Urinary bladder (tissue), 4 donors: ENCODE data around the gene SLC27A5. TPM values are rescaled to one million over a fixed set of nuclear protein-coding genes. Genes with fewer than 3 reads are reported as not detected.
"Not testable (repeated sequence)": the region's sequence is repeated elsewhere in the genome, so short reads cannot be mapped to it uniquely, and the experiment has no call there.

ENCODE experiments used
- DNase-seq: peaks from one replicate; pipeline ENCODE4 v3.0.0-alpha.2; 2015; ENCODE audit errors: extremely low spot score
- H3K27ac ChIP-seq: one replicate; pipeline ENCODE4 v1.5.1; 2013; ENCODE audit warnings: low read depth, mild to moderate bottlenecking, moderate library complexity
- H3K36me3 ChIP-seq: one replicate; pipeline ENCODE4 v1.6.1; 2013; ENCODE audit warnings: mild to moderate bottlenecking, moderate library complexity; ENCODE audit not compliant: insufficient read depth
- H3K4me1 ChIP-seq: one replicate; pipeline ENCODE4 v1.6.1; 2013; ENCODE audit warnings: mild to moderate bottlenecking, moderate library complexity; ENCODE audit not compliant: insufficient read depth
- H3K4me3 ChIP-seq: one replicate; pipeline ENCODE4 v1.5.1; 2013; ENCODE audit warnings: low read depth, low read length
- WGBS: extraction: QIAGEN DNeasy Blood & Tissue Kit; methylation state at CpG from one replicate; pipeline ENCODE4 v1.1.7; 2013; 5-methylcytosine and 5-hydroxymethylcytosine counted together
- polyA plus RNA-seq: library from polyadenylated mRNA; stranded (reverse); fragments of 200-250 nt; gene quantifications from one replicate; pipeline ENCODE4 v1.2.3, GENCODE V29; 2013
- total RNA-seq: library from RNA; depleted of rRNA; stranded (reverse); fragments of >200 nt; gene quantifications from one replicate; pipeline ENCODE4 v1.2.3, GENCODE V29; 2014
- donor health status: healthy with polysubstance abuse.
- donor health status: healthy.

The SLC27A5 gene
- total and polyA plus RNA-seq, 2 donors: 3.5 to 16.8 TPM

DNA sequence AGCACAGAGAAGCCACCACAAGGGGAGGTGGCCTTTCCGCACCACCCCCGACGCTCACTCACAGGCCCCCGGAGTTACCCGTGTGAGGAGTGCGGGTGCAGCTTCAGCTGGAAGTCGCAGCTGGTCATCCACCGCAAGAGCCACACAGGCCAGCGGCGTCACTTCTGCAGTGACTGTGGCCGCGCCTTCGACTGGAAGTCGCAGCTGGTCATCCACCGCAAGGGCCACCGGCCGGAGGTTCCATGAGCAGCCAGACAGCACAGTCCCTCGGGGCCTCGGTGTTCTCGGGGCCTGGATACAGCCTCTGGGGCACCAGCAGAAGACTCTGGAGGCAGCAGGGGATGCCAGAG, 31.3 kb downstream of the SLC27A5 start:
- Histone ChIP-seq H3K36me3 (no peaks in the 10 kb centered on the region), H3K4me1 (no peaks in the 10 kb centered on the region), H3K4me3 (no peak overlapping the region), H3K27ac (no peak overlapping the region)
- 94% methylated on average over 20 of the region's 20 CpGs for WGBS
- no peak for DNase-seq

DNA sequence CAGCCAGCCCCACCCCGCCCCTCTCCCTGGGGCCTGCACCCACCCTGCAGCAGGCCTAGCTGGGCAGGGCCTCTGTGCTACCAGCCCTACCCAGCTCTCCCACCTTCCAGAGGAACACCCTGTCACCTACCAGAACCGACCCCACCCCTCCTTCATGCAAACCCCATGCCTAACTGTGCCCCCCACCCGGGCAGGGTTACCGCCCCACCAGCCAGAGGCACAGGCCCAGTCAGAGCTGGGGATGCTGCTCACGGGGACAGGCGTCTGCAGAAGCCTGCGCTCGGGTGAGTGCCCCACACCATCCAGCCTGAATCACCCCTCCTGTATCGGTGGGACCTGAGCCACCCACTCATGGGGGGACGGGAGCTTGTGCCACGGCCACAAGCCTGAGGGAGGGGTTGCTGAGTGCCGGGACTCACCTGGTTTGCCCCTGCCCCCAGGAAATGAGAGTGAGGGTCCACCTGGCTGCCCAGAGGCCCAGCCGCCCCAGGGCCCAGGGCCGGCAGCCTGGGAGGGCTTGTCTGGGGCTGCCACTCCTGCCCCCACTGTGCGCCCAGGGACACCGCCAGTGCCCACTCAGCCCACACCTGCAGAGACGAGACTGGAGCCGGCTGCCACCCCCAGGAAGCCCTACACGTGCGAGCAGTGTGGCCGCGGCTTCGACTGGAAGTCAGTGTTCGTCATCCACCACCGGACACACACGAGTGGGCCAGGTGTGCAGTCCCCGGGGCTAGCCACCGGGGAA, 31.9 kb downstream of the SLC27A5 start:
- Histone ChIP-seq H3K4me1 (no peaks in the 10 kb centered on the region), H3K4me3 (no peak overlapping the region), H3K36me3 (no peaks in the 10 kb centered on the region), H3K27ac (peak overlapping the region; percentile 13)
- no peak for DNase-seq
- WGBS: 89% methylated on average over 28 of the region's 28 CpGs

DNA sequence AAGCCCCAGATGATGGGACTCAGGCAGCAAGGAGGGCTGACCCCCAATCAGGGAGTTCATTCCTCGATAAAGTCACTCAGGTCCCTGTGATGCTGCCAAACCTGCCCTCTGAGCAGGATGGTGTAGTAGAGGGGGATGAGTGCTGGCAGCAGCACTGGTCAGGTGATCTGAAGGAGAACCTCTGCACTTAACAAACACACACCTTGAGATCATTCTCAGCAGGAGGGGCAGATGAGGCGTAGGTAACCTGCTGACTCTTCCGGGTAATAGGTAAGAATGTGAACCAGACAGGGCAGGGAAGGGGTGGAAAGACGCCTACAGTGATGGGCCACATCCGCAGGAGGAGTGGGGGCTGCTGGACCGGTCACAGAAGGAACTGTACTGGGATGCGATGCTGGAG, 32.5 kb downstream of the SLC27A5 start:
- Histone ChIP-seq H3K4me1 (no peaks in the 10 kb centered on the region), H3K4me3 (no peak overlapping the region), H3K36me3 (no peaks in the 10 kb centered on the region), H3K27ac (no peak overlapping the region)
- DNase-seq: no peak
- WGBS: 77% methylated on average over 7 of the region's 7 CpGs

DNA sequence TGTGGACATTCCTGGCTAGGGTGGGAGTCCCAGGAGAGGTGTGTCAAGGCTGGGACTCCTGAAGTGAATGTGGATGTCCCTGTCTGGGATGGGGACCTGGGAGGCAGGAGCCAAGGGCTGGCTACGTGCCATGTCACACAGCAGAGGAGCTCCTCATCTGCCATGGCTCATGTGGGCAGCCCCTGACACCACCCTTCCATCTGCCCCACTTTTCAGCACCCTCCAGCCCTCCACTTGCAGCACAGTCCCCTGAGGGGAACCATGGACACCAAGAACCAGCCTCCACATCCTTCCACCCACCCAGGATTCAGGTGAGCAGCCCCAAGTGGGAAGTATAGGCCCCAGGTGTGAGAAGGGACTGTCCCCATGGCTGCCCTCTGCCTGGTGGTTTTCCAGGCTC, 33.9 kb downstream of the SLC27A5 start:
- 96% methylated on average over 1 of the region's 1 CpG for WGBS
- Histone ChIP-seq H3K36me3 (no peaks in the 10 kb centered on the region), H3K4me1 (no peaks in the 10 kb centered on the region), H3K4me3 (no peak overlapping the region), H3K27ac (no peak overlapping the region)
- DNase-seq: no peak

DNA sequence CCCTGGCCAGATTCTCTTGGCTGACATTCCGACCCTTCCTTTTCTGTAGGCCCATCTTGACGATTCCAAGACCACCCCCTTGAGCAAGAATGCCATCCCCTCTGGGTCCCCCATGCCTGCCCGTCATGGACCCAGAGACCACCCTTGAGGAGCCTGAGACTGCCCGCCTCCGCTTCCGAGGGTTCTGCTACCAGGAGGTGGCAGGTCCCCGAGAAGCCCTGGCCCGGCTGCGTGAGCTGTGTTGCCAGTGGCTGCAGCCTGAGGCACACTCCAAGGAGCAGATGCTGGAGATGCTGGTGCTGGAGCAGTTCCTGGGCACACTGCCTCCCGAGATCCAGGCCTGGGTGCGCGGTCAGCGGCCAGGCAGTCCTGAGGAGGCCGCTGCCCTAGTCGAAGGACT, 34.7 kb downstream of the SLC27A5 start:
- Histone ChIP-seq H3K4me3 (no peak overlapping the region), H3K27ac (no peak overlapping the region), H3K4me1 (no peaks in the 10 kb centered on the region), H3K36me3 (no peaks in the 10 kb centered on the region)
- whole genome bisulfite sequencing: 84% methylated on average over 15 of the region's 15 CpGs
- no peak for DNase-seq

DNA sequence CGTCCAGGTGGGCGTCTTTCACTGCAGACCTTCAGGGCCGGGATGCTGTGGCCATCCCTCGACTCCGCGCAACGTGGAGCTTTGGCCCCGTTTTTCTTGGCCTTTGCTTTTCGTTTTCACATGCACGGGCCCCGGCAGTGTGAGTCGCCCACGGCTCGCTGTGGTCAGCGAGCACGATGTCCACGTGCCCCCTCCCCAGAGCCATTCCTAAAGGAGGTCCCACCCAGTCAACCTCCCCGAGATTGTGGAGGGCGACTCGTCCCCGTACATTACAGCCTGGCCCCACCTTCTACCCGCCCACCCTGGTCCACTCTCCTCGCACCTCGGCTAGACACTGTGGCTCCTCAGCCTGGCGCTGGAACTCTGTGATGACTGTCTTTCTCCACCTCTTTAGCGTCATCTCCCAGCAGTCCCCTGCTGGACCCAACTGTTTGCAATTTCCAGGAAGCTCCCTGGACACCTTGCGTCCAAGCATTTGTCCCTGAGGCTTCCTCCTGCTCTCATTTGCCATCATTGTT, 35.2 kb downstream of the SLC27A5 start:
- H3K4me1 ChIP-seq: no peaks in the 10 kb centered on the region
- WGBS: 1% methylated on average over 27 of the region's 27 CpGs
- peak overlapping the region; percentile 85 for H3K27ac ChIP-seq
- H3K36me3 ChIP-seq: no peaks in the 10 kb centered on the region
- no peak for DNase-seq
- peak overlapping the region; percentile 53 for H3K4me3 ChIP-seq

DNA sequence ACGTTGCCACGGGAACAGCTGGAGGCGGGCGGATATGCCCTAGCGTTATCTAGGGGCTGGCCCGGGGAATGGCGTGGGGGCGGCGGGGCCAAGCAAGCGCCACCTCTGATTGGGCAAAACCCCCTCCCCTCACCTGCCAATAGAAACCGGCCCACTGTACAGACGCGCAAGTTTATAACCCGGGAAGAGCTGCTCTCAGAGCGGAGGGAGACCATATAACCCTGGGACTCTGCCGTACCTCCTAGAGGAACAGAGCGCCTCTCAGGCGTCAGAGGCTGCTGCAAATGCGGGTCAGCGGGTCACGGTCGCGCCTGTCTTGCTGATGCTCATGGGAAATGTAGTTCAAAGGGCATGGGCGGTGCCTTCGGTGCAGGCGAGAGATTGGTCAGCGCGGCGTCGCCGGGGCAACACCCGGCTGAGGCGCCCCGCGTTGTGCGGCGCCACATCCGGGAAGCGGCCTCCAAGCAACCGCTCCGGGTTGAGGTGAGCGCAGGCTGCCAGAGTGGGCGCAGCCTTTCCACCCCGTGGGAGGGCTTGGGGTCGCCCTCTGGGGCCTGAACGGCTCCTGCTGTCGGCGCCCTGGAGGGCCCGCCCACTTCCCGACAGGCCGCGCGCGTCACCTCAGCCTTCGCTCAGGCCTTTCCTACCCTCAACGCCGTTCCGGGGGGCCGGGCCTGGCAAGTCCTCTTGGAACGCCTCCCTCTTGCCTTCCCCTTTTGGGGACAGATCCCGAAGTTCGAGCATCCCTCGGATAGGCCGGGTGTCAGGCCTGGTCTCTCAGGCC, 35.9 kb downstream of the SLC27A5 start, which contains the start of gene ZNF446:
TSS of gene ZNF446 (plus strand) at position 639 of the 784 bp plus-strand sequence. CDS start 867 bp downstream, outside the sequence.
- DNase-seq: peak; percentile 94

DNA sequence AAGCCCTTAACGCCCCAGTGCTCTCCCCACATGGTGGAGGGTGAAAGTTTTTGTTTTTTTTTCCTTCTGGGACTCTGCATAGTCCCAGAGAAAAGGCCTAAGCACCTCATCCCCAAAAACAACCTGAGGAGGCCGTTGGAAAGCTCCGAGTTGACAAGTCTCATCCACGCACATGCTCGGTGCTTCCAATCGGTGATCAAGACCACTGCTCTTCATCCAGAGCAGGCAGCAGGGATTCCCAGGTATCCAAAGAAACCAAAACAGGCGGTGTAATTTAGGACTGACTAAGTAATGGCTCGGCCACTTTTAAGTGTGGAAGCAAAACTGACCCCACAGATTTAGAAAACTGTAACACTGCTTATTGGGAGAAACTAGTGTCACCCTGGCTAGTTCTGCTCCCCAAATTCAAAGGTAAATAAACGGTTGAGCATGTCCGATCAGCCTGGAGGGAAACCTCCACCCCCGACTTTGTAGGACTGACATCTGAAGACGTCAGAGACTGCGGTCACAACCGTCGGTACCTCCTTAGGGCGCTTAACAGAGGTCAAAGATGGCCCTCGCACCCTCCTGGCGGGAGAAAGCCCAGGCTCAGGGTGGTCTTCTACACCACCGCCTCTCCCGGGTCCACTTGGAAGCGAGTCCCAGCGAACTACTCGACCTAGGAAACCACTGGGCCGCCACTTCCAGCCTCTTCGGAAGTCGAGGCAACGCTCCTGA, 36.6 kb downstream of the SLC27A5 start:
- 24% methylated on average over 27 of the region's 27 CpGs for WGBS
- Histone ChIP-seq H3K36me3 (peaks cover 2% of the 10 kb centered on the region), H3K27ac (peak overlapping the region; percentile 83), H3K4me1 (no peaks in the 10 kb centered on the region), H3K4me3 (peak overlapping the region; percentile 53)
- no peak for DNase-seq

More for the DNA sequence above, 35.9 kb downstream of the SLC27A5 start, which contains the start of gene ZNF446:
- H3K36me3 ChIP-seq: no peaks in the 10 kb centered on the region
- H3K27ac ChIP-seq: peak within 1 kb of the TSS; percentile 85
- WGBS: under 1% methylated on average over 64 of the region's 64 CpGs
- no peaks in the 10 kb centered on the region for H3K4me1 ChIP-seq
- peak within 1 kb of the TSS; percentile 53 for H3K4me3 ChIP-seq

DNA sequence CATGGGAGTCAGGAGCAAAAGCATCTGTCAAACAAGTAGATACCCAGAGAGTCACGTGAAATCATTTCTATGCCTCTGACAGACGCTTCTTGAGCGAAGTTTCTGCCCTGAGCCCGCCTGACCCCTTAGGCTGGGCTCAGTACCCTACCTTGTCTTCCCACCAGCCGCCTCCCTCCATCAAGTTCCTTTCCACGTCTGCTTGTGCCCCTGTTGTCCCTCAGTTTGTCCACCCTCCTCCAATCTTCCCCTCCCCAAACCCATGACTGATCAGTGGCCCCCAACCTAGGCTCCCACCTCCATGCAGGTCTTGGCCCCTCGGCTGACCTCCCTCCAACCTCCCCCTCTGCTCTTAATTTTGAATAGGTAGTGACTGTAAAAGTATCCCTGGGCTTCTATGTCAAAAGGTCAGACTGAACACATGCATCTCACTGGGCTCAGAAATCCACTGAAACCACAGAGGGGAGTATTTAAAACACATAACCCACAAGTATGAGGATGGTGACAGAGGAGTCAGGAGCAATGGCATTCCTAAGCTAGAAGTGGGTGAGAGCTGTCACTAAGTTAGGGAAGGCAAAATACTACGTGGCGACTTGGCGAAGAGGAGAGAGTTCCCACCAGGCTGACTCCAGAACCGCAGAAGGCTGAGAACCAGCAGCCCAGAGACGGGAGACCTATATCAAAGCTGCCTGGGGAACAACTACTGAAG, 37.3 kb downstream of the SLC27A5 start:
- 83% methylated on average over 12 of the region's 12 CpGs for WGBS
- no peaks in the 10 kb centered on the region for H3K4me1 ChIP-seq
- H3K4me3 ChIP-seq: no peak overlapping the region
- peaks cover 2% of the 10 kb centered on the region for H3K36me3 ChIP-seq
- H3K27ac ChIP-seq: no peak overlapping the region
- no peak for DNase-seq

DNA sequence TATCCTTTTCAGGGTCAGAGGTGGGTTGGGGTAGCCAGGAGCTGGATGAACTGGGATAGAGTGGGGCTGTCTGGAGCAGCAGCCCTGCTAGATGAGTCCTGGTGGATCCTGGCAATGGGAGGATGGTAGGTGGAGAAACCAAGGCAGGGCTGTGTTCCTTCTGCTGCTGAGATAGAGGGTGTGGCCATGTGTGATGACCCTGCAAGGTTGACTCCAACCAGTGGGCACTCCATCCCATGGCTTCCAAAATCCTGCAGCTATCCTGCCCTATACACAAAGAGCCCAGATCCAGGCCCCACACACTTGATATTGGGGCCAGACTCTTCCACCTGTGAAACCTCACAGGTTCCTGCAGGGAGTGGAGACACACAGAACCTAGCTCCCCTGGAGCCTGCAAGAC, 38.0 kb downstream of the SLC27A5 start:
- H3K36me3 ChIP-seq: peaks cover 2% of the 10 kb centered on the region
- H3K4me3 ChIP-seq: no peak overlapping the region
- no peak for DNase-seq
- no peaks in the 10 kb centered on the region for H3K4me1 ChIP-seq
- H3K27ac ChIP-seq: no peak overlapping the region

DNA sequence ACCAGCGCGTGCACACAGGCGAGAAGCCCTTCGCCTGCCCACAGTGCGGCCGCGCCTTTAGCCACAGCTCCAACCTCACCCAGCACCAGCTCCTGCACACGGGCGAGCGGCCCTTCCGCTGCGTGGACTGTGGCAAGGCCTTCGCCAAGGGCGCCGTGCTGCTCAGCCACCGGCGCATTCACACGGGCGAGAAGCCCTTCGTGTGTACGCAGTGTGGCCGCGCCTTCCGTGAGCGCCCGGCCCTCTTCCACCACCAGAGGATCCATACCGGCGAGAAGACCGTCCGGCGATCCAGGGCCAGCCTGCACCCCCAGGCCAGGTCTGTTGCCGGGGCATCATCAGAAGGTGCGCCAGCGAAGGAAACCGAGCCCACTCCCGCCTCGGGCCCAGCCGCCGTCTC, 40.1 kb downstream of the SLC27A5 start:
- DNase-seq: no peak
- Histone ChIP-seq H3K4me1 (no peaks in the 10 kb centered on the region), H3K27ac (no peak overlapping the region), H3K36me3 (peaks cover 2% of the 10 kb centered on the region), H3K4me3 (no peak overlapping the region)
- 95% methylated on average over 39 of the region's 39 CpGs for WGBS

DNA sequence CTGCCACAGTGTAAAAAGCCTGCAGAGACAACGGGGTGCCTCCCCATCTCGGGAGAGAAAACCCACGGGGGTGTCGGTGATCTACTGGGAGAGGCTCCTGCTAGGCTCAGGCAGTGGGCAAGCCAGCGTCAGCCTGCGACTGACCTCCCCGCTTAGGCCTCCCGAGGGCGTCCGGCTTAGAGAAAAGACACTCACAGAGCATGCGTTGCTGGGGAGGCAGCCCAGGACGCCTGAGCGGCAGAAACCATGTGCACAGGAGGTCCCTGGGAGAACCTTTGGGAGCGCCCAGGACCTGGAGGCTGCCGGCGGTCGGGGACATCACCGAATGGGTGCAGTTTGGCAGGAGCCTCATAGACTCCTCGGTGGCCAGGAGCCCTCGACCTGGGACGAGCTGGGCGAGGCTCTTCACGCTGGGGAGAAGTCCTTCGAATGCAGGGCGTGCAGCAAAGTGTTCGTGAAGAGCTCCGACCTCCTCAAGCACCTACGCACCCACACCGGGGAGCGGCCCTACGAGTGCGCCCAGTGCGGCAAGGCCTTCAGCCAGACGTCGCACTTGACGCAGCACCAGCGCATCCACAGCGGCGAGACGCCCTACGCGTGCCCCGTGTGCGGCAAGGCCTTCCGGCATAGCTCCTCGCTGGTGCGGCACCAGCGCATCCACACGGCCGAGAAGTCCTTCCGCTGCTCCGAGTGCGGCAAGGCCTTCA, 40.8 kb downstream of the SLC27A5 start:
- 96% methylated on average over 40 of the region's 53 CpGs for WGBS
- not testable (repeated sequence) for H3K4me3 ChIP-seq, H3K4me1 ChIP-seq, H3K27ac ChIP-seq, DNase-seq, H3K36me3 ChIP-seq
